NB4 (cell line): ENCODE data around the gene OR2J1.

ENCODE experiments used
- DNase-seq: peaks from one replicate; pipeline ENCODE4 v3.0.0; 2010; ENCODE audit warnings: low read depth
- H3K4me3 ChIP-seq: one replicate; pipeline ENCODE4 v1.5.1; 2011; ENCODE audit warnings: mild to moderate bottlenecking, low read depth, low read length, moderate library complexity
- MYC ChIP-seq: IDR thresholded peaks from 2 replicates; pipeline ENCODE4 v1.6.1; 2011; ENCODE audit warnings: low read depth, low read length
- POLR2A ChIP-seq: IDR thresholded peaks from 2 replicates; pipeline ENCODE4 v1.6.1; 2011; ENCODE audit warnings: mild to moderate bottlenecking; ENCODE audit not compliant: insufficient read length; ENCODE audit errors: extremely low read depth
- TF ChIP-seq, protein P1 (sequence below): IDR thresholded peaks from one replicate; pipeline ENCODE4 v1.5.1; 2012; ENCODE audit warnings: low read depth, low read length
- TF ChIP-seq, protein P2 (sequence below): IDR thresholded peaks from 2 replicates; pipeline ENCODE4 v1.6.1; 2011; ENCODE audit warnings: low read depth, low read length

OR2J1 gene

DNA sequence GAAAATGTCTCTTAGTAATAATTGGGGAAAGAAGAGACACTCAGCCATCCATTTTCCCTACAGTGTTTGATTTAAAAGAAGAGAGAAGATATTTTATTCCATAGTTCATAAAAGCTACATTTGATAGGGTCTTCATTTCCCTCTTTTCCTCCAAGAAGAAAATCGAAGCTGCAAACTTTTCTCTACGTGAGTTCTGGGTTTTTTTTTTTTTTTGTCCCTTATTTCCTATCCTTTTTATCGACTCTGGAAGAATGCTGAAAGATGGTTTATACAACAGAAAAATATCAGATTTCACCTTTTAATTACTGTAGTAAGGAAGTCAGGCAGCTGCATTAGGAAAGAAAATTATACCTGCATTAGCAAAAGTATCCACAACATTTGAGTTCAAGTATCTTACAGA is at the start of gene OR2J1:
Gene OR2J1, plus strand, starts transcription at position 301 of the 400 bp plus-strand sequence. CDS start 1,453 bp downstream, outside the sequence.
- no peak for DNase-seq
- no peak within 1 kb of the TSS for H3K4me3 ChIP-seq

DNA sequence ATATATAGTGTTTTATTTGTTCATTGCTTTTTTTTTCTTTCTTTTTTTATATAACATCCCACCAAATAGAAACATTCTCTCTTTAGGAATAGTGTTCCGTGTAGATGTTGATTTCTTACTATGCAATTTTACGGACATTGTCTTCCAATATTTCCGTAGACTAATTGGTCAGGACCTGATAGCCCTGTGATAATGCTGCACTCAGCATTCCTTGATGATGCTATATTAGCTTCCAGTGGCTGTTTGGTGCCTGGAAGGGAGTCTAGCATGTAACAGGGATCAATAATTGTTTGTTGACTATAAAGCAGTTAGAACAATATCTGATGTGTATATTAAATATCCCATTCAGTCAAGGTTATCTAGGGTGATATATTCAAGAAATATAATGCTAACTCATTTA is 47.6 kb upstream of the OR2J1 start:
- TF ChIP-seq, protein P1, sequence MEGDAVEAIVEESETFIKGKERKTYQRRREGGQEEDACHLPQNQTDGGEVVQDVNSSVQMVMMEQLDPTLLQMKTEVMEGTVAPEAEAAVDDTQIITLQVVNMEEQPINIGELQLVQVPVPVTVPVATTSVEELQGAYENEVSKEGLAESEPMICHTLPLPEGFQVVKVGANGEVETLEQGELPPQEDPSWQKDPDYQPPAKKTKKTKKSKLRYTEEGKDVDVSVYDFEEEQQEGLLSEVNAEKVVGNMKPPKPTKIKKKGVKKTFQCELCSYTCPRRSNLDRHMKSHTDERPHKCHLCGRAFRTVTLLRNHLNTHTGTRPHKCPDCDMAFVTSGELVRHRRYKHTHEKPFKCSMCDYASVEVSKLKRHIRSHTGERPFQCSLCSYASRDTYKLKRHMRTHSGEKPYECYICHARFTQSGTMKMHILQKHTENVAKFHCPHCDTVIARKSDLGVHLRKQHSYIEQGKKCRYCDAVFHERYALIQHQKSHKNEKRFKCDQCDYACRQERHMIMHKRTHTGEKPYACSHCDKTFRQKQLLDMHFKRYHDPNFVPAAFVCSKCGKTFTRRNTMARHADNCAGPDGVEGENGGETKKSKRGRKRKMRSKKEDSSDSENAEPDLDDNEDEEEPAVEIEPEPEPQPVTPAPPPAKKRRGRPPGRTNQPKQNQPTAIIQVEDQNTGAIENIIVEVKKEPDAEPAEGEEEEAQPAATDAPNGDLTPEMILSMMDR: no peak
- no peak for TF ChIP-seq MYC
- no peak for TF ChIP-seq POLR2A
- TF ChIP-seq, protein P2, sequence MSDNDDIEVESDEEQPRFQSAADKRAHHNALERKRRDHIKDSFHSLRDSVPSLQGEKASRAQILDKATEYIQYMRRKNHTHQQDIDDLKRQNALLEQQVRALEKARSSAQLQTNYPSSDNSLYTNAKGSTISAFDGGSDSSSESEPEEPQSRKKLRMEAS: no peak

More for the DNA sequence above, at the start of gene OR2J1:
- TF ChIP-seq, protein P2: no peak
- no peak for TF ChIP-seq POLR2A
- TF ChIP-seq, protein P1: no peak
- no peak for TF ChIP-seq MYC

DNA sequence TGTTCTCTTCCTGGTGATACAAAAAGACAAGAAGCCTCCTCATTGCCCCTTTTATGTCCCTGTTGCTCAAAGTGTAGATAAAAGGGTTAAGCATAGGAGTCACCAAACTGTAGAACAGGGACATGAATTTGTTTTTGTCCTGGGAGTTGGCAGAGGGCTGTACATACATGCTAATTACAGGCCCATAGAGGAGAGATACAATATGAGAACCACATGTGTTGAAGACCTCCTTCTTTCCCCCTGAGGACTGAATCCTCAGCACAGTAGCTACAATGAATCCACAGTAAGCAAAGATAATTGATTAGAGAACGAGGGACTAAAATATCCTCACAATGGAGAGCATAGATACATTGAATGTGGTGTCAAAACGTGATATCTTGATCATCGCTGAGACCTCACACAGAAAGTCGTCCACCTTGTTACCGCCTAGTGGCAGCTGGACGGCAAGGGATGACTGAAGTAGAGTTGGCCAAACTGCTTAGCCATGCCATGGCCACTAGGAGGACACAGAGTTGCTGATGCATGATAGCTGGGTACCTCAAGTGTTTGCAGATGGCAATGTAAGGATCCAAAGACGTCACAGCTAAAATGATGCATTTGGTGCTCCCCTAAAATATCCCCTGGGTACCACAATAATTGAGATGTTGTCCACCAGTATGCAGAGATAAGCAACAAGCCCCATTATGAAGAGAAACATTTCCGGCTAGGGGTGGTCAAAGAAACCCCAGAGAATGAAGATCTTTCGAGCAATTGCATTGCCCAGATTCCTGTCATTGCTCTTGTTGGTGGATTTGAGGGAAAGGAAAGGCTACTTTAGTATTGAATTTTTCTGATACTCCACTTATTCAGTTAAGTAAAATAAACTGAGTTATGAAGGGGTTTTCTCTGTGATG is 27.2 kb upstream of the OR2J1 start:
- TF ChIP-seq, protein P1: peak; percentile 84
- TF ChIP-seq POLR2A (no peak), MYC (no peak)
- TF ChIP-seq, protein P2: no peak
- no peak overlapping the region for H3K4me3 ChIP-seq
- DNase-seq: peak; percentile 56

More for the DNA sequence above, 47.6 kb upstream of the OR2J1 start:
- no peak for DNase-seq
- H3K4me3 ChIP-seq: no peak overlapping the region

DNA sequence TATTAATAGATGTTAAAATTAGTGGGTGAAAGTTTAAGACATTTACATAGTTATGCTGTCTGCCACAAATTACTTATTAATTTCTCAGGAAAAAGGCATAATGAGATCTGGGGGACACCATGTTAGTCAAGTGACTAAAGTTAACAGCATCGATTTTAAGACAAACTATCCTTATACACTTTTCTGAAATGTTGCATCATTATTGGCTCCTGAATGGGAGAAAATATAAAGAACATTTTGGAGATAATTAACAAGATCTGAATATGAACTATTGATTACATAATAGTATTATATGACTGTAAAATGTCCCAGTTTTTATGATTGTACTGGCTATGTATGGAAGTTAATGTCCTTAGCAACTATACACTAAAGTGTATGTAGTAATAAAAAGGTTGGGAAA is 20.1 kb upstream of the OR2J1 start:
- TF ChIP-seq MYC: no peak
- TF ChIP-seq, protein P1: no peak
- no peak for TF ChIP-seq POLR2A
- TF ChIP-seq, protein P2: no peak
- H3K4me3 ChIP-seq: no peak overlapping the region
- no peak for DNase-seq

DNA sequence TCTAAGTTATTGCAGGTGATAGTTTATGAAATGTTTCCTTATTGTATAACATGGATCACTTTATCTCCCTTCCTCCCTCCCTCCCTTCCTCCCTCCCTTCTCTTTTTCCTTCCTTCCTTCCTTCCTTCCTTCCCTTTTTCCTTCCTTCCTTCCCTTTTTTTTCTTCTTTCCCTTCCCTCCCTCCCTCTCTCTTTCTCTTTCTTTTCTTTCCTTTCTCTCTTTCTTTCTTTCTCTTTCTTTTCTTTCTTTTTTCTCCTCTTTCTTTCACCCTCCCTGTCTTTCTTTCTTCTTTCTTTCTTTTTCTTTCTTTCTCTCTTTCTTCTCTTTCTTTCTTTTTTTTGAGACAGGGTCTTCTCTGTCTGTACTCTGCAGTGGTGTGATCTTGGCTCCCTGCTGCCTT is 18.0 kb upstream of the OR2J1 start:
- TF ChIP-seq MYC: no peak
- TF ChIP-seq, protein P2: no peak
- TF ChIP-seq POLR2A: no peak
- TF ChIP-seq, protein P1: no peak
- no peak for DNase-seq
- no peak overlapping the region for H3K4me3 ChIP-seq
